Stimulated activated CD4-positive, alpha-beta T cell treated with anti-CD3 and anti-CD28 coated beads, Interleukin-1b, Interleukin-23, amount 100 ng/mL, for 1 hour (primary cell): ENCODE measurements around the gene EPS8L2.

ENCODE experiments used
- DNase-seq, 2 donors: peaks; one replicate each; pipeline ENCODE4 v3.0.0-alpha.2; 2020; ENCODE audit warnings: low read depth in 2 of 2

EPS8L2 gene

DNA sequence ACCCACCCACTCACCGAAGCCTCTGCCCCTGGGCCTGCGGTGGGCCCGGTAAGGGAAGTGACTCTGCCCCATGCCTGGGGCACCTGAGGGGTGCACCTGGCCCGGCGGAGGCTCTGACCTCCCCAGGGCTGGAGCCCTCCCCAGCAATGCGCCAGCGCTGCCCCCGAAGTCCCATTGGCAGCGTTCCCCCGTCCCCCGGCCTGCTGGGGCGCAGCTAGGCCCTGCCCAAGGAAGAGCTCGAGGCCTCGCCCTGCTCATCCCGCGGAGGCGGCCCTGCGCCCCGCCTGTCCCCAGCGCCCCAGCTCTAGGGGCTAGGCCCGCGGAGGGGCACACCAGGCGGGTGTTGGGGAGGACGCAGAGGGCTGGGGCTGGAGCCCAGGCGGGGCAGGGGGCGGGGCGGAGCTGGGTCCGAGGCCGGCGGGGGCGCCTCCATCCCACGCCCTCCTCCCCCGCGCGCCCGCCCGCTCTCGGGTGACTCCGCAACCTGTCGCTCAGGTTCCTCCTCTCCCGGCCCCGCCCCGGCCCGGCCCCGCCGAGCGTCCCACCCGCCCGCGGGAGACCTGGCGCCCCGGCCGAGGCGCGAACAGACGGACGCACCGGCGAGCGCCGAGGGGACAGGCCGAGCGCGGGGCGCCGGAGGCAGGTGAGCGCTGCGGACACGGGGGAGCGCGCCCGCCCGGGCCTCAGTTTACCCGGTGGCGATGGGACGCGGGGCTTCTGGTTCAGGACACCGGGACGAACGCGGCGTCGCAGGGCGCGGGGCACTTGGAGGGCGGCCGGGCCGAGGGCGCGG, at the start of gene EPS8L2:
EPS8L2 (plus strand) TSS at position 586 of the 793 bp plus-strand sequence. CDS start 3,177 bp downstream, outside the sequence.
- DNase-seq = no peak

DNA sequence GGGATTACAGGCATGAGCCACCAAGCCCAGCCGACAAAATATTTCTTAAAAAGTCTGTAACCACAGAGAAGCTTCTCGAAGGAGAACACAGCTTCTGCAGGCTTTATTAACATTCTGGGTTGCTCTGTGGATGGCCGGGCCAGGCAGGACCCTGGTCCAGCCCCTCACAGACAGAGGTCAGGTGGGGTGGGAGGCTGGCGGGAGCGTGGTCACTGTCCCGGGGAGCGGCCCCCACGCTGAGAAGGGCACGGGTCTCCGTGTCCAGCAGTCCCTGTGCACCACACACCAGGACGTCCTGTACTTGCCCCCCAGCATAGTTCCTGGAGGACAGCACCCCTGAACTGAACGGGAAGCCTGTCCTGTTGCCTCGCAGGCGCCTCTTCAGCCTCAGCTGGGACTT, 49.6 kb upstream of the EPS8L2 start:
- no peak for DNase-seq

DNA sequence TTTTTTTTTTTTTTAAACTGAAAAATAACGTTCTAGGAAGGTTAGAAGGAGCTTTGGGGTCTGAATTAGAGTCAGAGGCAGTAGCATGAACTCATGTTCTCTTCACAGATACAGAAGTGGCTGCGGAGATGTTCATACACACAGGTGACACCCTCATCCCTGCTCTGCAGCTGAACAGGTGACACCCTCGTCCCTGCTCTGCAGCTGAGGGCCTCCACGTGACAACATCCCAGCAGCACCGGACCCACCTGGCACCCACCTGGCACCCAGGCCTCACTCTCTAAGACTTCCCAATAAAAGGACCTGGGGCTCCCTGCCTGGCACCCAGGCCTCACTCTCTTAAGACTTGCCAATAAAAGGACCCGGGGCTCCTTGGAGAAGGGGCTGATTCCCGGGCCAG, 49.2 kb upstream of the EPS8L2 start:
- DNase-seq = no peak

DNA sequence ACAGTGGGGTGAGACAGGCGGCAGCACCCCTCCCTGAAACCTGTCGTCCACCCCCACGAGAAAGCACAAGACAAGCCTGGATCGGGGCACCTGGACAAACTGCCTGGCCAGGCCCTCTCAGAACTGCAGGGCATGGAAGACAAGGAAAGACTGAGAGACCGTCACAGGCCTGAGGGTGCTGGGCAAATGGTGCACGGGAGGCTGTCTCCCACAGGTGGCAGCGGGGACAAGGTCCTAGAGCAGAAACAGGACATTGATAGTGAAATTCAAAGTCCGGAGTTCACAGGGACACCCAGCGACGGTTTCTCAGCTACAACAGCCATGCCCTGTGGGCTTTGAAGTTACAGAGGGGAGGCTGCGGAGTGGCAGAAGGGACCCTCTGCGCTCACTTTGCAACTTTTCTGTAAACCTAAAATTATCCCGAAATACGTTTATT, 48.3 kb upstream of the EPS8L2 start:
- DNase-seq = no peak

DNA sequence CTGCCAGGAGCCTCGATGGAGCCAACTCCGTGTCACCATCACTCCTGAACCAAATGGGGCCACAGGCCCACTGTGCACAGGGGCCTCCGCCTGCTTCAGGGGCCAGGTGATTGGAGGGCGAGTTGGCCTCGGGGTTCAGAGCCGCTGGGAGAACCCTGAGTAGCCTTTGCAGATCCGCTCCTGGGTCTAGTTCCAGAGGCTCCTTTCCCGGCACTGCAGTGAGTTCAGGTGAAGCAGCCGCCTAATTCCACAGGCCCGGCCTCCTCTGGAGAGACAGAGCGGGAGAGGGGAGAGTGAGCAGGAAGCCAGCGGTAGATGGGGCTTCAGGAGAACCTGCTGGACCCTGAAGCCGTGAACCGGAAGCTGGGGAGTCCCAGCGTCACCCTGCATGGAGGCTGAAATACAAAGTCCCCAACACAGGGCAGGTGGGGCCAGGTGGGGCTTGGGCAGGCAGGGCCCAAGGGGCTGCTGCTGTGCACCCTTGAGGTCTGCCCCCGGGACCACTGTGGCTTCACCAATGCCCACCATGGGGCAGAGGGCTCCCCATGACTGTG, 46.4 kb upstream of the EPS8L2 start:
- no peak for DNase-seq

DNA sequence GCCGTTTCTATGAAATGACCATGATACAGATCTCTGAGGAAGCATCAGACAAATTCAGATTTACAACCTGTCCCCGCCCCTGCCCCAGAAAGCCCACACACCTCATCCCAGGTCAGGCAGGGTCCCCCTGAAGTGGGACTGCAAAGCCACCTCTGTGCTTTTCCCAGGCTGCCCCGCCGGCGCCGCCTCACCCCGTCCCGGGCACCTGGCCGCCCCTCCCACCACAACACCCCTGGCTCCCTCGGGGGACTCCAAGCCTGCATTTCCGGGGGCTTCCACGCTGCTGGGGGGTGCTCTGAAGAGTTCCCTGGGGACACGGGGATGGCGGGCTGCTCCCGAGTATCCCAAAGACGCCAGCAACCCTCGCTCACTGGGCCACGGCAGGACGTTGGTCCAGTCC, 45.8 kb upstream of the EPS8L2 start:
- no peak for DNase-seq

DNA sequence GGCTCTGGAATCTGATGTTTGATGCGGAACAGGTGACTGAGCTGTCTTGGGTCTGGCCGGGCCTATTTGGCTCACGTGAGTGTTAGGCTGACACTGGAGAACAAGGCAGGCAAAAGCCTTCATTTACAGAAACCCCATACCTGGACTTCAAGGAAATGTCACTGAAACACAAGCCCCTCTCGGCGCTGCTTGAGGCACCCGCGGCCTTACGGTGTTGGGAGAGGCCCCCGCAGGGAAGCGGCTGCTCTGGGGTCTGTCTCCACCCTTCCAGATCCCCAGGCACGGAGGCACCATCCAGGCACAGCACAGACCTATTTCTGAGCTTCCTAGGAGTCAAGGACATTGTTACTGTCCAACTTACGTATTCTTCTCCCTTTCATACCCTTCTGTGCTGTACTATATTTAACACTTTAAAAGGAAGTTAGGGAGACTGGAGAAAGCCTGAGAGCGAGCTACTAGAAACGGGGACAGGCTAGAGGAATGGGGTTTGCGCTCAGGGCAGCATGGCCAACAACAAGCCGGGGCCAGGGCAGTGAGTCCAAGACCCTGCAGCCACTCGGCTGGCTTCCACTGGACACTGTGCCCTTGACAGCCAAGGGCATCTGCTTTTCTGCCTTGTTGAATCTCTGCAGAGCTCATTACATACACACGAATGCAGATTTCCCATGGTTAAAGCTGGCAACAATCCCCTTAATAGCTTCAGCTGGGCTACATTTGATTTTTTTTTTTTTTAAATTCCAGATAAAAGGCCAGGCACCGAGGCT, 45.2 kb upstream of the EPS8L2 start:
- DNase-seq = no peak

DNA sequence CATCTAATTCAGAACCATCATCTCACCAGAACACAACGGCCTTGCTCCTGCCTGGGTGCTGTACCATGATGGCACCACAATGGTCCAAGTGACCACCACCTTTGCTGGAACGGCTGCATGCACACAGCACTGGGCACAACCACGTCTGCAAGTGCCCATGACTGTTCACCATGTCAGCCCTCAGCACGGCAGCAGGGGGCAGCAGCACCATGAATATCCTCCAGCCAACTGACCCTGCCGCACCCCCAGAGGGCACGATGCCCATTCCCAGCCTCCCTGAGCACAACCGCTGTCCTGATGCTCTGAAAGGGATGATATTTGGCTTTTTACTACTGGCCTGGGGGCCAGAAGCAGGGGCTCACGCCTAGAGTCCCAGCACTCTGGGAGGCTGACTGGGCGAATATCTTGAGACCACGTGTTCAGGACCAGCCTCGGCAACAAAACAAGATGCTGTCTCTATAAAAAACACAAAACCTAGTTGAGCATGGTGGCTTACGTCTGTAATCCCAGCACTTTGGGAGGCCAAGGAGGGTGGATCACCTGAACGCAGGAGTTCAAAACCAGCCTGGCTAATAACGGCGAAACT, 43.2 kb upstream of the EPS8L2 start:
- DNase-seq = peak in 1 of 2 donors; percentile 14

DNA sequence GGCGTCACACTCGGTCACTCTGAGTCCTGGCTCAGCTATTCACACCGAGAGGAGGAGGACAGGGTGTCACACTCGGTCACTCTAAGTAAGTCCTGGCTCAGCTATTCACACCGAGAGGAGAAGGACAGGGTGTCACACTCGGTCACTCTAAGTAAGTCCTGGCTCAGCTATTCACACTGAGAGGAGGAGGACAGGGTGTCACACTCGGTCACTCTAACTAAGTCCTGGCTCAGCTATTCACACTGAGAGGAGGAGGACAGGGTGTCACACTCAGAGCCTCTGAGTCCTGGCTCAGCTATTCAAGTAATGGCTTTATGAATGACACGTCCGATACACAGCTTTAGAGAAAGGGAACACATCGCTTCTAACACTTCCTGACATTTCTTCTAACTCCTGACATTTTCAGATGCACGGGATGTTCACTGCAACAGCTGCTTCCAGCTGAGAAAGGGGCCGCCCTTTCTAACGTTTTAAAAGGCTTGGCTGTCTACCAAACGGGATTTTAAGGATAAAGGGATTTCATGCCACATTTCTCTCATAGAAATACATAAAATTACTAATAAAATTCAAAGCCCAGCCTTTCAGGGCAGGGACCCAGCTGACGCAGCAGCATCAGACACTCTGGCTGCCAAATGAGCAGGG, 40.8 kb upstream of the EPS8L2 start:
- DNase-seq = no peak

DNA sequence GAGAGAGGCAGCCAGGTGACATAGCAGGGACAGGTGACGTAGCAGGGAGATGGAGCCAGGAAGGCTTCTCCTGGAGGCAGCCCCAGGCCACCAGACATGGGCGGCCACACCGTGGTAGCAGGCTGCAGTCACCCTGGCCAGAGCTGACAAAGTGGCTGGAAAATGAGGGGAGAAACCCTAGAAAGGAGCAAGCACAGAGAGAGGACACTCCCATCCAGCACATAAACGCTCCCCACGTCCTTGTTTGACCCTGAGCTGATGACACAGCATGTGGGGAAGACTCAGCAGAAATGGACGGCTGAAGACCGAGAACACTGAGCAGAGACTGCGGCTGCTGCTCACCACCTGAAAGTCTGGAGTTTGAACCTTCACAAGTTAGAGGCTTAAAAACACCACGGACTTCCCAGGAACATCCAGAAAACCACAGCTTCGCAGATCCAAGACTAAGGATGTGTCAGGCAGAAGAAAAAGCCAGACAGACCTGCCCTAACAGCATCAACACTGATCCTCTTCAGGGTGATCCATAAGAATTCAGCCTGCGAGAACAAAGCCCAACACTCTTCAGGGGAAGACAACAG, 40.2 kb upstream of the EPS8L2 start:
- no peak for DNase-seq

DNA sequence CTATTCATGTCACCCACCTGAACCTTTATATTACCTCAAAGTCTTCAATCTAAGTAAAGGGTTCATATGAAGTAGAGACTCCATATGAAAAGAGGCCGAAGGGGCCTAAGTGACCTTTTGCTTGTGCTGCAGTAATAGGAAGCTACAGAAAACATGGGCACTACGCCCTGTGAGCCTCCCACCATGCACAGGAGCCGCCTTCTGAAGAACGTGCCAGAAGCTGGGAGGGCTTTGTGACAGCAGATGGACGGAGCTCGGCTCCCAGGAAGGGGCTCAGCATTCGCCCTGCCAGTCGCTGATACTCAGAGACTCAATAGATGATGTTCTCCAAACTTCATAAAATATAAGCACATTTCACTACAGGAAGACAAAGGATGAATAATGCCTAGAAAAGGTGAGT, 32.2 kb upstream of the EPS8L2 start:
- DNase-seq = no peak

DNA sequence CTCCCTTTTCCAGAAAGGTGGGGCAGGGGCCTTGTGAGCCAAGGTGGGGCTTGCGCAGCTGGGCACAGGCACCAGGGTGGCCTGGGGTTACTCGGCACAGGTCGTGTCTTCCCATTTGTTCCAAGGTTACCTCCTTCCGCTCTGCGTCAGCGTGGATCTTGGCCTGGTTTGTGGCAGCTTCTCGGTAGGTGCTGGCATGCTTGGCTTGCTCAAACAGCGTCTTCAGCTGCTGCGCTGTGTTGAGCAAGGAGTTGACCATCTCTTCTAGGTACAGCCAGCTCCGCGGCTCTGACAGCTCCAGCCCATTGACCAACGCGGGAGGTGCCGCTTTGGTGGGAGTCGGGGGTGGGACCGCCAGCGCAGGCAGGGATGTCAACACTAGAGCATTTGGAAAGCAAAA, 31.6 kb upstream of the EPS8L2 start:
- DNase-seq = no peak

DNA sequence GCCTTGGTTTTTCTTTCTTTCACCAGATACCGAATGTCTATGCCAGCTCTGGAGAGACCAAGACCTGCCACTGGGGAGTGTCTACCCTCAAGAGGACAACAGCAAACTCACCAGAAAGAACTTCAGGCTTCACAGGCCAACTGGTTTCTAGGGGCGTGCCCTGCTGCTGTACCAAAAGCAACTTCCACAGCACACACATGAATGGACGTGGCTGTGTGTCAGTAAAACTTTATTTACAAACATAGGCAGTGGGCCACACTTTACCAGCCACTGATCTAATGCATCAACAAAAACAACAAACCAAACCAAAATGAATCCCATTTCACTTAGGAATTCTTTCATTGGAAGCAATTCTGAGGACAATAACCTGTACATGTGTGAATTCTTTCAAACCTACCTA, 27.7 kb upstream of the EPS8L2 start:
- no peak for DNase-seq

DNA sequence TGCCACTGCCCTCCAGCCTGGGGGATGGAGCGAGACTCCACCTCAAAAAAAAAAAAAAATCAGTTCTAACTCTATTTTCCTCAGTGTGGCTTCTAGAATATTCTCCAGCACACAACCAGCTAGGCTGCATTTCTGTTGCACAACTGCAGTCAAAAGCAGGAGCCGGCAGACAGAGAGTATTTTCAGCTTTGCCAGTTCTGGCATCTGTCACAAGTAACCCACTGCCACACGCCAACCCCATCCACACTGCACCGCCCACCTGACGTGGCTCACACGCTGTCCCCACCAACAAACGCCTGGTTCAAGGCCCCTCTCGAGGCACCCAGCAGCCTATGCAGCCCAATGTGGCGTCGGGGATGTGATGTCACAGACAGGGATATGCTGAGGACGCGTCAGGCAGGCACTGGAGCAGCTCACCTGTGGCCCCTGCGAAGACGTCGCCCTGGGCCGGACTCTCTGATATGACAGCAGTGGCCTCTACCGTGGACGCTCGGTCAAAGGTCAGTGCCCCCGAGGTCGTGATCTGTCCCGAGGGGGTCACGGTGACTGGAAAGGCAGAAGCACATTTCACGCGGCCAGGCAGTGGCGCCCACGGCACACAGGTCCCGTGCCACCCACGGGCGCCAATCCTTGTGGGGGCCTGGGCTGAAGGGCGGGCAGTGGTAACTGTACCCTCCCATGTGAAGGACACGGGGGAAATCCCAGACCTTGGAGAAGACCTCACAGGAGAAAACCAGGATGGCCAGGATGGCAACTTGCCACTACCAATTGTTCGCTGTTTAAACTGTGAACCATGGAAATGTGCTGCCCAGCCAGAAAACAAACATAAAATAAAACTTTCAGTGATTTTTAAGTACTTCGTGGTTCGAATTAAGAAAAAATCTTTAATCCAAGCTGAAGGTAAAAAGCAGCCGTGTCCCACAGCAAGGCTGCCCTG, 26.5 kb upstream of the EPS8L2 start:
- no peak for DNase-seq

DNA sequence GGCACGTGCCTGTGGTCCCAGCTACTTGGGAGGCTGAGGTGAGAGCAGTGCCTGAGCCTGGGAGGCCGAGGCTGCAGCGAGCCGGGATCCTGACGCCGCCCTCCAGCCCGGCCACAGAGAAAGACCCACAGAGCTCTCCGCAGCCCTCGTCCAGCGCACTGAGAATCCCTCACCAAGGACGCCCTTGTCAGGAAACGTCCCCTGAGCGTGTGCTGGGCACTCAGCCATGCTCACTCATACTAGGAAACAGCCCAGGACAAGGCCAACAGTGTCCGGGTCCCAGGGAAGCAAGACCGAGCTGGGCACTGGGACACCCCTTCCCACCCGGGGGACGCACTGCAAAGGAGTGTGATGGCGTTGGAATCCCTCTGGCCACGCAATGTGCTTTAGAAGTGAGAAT, 25.6 kb upstream of the EPS8L2 start:
- no peak for DNase-seq

DNA sequence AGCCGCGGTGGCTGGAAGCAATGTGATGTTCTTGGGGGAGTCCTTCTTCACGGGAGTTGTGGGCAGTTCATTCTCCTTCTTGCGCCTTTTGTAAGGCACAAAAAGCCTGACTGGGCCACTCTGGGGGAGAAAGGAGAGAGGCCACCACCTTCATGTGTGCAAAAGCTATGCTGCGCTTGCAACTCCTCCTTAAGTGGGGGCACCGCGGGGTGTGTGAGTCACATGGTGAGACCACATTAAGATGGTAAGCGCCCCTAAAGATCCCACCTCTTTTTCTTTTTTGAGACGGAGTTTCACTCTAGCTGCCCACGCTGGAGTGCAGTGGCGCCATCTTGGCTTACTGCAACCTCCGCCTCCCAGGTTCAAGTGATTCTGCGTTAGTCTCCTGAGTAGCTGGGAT, 25.1 kb upstream of the EPS8L2 start:
- DNase-seq = no peak

DNA sequence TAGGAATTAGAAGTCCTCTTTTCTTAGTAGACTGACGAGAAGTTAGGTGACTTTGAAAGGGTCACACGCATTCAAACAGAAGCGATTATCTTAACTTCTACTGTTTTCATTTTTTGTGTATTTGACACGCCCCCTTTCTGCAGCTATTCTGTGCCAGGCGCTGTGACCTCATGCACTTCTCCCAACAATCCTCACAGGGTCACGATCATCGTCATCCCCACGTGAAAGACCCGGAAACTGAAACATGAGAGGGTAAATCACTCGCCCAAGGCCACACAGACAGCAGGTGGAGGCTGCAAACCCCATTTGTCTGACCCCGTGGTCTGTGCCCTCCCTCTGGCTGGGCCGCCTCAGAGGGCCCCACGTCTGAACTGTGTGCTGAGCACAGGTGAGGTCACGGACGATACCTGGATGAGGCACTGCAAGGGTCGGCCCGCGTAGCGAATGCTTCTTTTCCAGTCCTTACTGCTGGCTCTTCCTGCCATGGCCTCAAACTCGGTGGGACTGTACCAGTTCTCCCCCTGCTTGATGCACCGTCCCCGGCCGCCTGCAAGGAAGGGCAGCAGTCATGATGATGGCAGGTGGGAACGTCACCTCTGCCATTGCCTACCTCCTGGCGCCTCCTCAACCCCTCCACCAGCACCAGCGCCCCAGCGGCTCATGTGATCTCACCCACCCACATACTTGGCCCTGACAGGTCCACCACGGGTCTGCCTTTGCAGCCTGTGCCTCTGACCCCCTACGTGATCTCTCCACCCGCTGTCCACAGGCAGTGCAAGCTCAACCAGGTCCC, 19.4 kb upstream of the EPS8L2 start:
- DNase-seq = no peak

DNA sequence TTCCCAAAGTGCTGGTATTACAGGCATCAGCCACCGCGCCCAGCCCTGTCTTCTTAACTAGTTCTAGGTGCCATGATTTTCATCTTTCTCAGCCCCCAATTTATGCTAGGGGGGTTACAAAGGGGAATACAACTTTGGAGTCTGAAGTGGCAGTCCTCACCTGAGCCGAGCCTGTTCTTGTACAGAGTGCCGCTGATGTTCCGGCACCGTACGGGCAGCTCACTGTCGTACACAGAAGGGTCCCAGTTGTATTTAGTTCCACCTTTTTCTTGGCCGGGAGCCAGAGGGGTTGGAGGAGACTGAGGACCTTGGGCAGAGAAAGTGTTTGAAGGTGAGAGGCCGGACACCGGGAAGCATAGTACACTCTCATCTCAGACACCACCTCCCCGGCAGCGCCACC, 18.3 kb upstream of the EPS8L2 start:
- DNase-seq = no peak

DNA sequence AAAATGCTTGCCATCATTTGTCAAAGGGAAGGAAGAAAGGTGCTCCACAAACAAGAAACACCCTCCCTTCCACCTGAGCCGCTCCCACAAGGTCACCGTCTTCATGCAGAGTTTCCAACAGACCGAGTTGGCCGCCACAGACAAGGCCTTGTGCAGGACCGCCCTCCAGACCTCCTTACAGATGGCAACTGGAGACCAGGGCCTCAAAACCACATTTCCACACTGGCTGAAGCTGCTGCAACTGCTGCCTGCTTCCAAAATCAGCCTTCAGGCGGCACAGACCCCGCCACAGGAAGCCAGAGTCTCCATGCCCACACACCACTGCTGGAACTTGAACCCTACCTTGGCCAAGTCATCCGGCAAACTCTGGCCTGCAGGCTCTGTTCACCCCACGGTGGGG, 17.4 kb upstream of the EPS8L2 start:
- no peak for DNase-seq

DNA sequence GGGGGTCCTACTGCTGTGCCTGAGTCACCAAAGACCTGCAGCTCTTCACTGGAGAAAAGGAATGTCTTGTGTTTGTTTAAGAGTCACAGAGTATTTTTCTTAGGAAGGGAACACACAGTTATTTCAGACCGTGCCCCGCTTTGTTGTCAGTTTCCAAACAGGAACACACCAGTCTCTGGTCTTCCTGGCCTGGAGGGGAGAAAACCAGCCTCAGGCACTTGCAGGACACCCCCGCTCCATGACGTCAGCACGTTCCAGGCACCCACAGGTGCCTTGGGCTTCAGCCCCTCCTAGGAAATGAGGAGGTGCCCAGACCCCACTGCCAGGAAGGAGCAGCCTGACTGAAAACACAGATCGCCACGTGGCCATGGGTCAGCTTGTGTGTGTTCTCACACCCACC, 16.4 kb upstream of the EPS8L2 start:
- no peak for DNase-seq
